GM12892 (cell line): ENCODE data around the gene PYCR2.

Experiments used
- POLR2A ChIP-seq: IDR thresholded peaks from 2 replicates; pipeline ENCODE4 v1.6.1; 2011; ENCODE audit warnings: low read depth, low read length, control low read depth
- TAF1 ChIP-seq: IDR thresholded peaks from 2 replicates; pipeline ENCODE4 v1.6.1; 2011; ENCODE audit warnings: low read depth, mild to moderate bottlenecking, control low read depth, low read length, borderline replicate concordance

DNA sequence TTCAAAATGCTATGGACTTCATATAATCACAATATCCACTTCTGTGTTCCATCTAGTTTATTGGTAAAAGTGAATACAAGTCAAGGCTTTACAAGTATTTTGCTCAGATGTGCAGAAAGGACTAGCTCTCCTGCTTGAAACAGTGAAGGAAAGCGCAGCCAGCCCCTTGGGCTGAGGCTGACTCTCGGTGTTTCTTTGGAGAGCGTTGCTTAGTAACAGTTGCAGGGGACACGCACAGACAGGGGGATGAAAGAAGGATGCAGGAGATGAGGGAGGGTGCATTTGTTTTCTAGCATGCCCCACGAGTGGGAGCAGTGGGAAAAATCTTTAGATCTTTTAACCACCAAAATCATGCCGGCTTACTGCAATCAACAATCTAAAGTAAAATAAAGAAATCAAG, 9.1 kb downstream of the PYCR2 start:
- TF ChIP-seq TAF1, result no peak
- TF ChIP-seq POLR2A, result no peak
